Activated CD4-positive, alpha-beta T cell treated with anti-CD3 and anti-CD28 coated beads, Interleukin-2, amount 50 U/mL, for 4 hours (primary cell): Measurements from ENCODE around the gene ACO2.
"Not testable (repeated sequence)": the region's sequence is repeated elsewhere in the genome, so short reads cannot be mapped to it uniquely, and the experiment has no call there.

Experiments
- DNase-seq, 2 experiments: peaks; one replicate each; pipeline ENCODE4 v3.0.0-alpha.2; 2020

The ACO2 gene

GRCh38 chr22:41448189-41448808, 20.6 kb upstream of the ACO2 start:
- DNase-seq: peak; percentile 84 to 88

DNA sequence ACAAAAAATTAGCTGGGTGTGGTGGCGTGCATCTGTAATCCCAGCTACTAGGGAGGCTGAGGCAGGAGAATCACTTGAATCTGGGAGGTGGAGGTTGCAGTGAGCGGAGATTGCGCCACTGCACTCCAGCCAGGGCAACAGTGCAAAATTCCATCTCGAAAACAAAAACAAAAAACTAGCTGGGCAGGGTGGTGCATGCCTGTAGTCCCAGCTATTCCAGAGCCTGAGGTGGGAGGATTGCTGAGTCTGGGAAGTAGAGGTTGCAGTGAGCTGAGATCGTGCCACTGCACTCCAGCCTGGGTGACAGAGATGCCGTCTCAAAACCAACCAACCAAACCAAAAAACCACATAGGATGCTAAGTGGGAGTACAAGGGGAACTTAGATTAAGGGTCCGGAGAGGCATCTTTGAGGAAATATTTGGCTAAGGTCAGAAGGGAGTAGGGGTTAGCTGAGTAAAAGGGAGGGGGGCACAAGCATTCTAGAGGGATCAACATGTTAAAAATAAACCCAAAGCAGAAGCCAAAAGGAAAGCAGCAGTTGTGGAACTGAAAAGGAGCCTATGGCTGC, 10.7 kb upstream of the ACO2 start:
- no peak for DNase-seq

GRCh38 chr22:41459431-41459830, 9.5 kb upstream of the ACO2 start:
- DNase-seq: no peak

- DNase-seq: not testable (repeated sequence)
Measured at GRCh38 chr22:41460071-41460470, 8.8 kb upstream of the ACO2 start.

GRCh38 chr22:41461901-41462300, 7.0 kb upstream of the ACO2 start:
- DNase-seq: no peak

DNA sequence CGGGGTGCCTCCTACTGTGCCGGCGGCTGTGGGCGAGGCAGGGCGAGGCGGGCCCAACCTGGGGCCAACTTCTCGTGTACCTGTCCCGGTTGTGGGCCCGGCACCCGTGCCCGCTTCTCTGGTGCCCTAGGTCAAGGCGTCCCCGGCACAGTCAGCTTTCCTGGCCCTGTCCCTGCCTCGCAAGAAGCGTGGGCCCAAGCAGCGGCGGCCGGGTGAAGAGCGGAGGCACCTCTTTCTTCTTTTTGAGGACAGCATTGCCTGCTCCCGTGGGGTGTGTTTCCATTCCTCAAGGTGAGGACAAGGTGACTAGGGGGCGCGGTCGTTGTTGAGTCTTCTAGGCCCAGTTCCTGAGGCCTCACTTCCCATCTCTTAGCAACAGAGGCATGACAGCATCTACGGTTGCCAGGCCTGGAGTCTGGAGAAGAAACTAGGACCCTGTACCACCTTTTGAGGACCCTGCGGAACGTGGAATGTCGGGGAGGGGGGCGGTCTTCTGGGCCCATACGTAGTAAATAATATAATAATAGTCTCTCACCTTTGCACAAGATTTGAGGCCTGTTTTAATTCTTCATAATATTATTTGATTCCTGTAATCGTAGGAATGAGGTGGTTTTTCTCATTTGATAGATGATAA, 418 bp downstream of the ACO2 start:
- no peak for DNase-seq

DNA sequence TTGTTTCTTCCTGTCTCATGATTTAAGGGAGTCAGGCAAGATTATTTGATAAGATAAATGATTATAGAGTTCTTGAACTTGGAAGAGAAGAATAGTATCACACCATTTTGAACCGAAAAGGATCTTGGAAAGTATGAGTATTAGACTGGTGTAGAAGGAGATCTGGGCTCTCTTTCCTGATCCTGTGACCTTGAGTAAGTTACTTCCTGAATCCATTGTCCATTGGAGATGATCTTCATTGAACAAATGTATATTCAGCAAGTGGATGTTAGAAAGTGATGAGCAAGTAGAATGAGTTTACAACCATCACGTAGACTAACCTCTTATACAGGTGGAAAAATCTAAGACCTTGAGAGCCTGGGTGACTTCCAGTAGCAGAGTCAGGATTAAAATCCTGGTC, 2.0 kb downstream of the ACO2 start:
- DNase-seq: no peak

DNA sequence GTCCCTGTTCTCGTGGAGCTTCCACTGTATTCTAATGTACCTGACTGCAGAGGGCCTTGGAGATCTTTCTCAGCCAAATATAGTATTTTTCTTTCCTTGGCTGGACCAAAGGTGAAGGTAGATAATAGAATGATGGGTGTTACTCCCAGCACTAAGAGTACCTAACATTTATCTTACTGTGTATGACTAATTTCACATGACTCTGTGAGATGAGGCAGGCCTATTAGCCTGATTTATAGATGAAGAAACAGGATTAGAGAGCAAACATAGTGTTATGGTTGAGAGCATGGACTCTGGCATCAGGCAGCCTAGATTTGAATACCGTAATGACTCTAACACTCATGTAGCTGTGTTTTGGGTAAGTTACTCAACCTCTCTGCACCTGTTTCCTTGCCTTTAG, 2.7 kb downstream of the ACO2 start:
- no peak for DNase-seq

DNA sequence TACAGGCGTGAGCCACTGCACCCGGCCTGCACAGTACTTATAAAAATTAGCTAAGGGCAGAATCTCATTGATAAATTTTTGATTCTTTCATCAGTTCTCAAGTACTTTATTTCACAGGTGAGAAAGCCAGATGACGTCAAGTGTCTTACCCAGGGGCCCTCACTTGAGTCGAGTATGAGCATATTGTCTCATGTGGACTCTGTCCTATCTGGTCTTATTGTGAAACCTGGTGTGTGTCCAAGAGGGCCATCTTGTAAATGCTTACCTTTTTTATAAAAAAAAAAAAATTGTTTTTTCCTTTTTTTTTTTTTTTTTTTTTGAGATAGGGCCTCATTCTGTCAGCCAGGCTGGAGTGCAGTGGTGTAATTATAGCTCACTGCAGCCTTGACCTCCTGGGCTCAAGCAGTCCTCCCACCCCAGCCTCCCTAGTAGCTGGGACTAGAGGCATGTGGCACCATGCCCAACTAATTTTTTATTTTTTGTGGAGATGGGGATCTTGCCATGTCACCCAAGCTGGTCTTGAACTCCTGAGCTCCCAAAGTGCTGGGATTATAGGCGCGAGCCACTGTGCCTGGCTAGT, 6.0 kb downstream of the ACO2 start:
- no peak for DNase-seq

- no peak for DNase-seq
Measured at GRCh38 chr22:41478473-41478872, 9.6 kb downstream of the ACO2 start.

- no peak for DNase-seq
Measured at GRCh38 chr22:41478891-41479521, 10.1 kb downstream of the ACO2 start.

GRCh38 chr22:41479671-41480396, 10.9 kb downstream of the ACO2 start:
- DNase-seq: no peak

- no peak for DNase-seq
Measured at GRCh38 chr22:41480397-41480735, 11.4 kb downstream of the ACO2 start.

DNA sequence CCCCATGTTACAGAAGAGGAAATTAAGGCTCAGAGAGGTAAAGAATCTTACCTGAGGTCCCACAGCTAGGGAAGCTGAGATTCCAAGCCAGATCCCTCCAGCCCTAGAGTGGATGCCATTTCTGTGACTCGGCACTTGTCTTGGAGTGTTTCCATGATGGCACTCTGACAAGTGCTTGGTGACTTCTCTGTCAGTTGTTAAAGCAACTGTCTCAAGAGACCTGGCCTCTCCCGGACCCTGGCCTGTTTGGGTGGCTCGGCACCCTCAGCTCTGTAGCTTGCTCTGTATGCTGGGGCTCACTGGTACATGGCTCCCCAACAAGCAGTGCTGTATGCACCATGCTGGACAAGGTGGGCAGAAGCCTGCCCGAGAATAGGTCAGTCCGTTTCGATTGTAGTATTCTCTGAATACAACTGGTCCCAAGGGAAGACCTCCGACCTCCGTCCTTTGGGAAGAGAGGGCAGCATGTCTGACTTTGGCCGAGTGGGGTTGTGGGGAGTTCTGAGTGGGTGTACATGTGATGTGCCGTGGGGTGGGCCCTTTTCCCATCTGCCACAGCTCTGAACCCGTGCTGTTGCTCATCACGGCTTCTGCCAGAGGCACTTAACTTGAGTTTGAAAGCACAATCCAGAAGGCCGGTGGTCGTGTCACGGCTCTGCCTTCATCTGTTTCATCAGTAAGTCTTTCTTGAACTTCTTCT, 12.4 kb downstream of the ACO2 start:
- no peak for DNase-seq

- no peak for DNase-seq
Measured at GRCh38 chr22:41481925-41482318, 13.0 kb downstream of the ACO2 start.

- DNase-seq: no peak
Measured at GRCh38 chr22:41482319-41482935, 13.5 kb downstream of the ACO2 start.

DNA sequence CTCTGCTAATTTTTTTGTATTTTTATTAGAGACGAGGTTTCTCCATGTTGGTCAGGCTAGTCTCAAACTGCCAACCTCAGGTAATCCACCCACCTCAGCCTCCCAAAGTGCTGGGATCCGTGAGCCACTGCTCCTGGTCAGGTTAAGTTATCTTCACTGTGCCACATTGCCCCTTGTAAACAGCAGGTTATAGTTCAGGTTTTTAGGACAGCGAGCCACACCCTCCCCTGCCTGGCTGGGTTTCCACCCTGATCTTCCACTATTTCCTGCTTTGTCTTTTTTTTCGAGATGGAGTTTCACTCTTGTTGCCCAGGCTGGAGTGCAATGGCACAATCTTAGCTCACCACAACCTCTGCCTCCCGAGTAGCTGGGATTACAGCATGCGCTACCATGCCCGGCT, 16.1 kb downstream of the ACO2 start:
- no peak for DNase-seq

GRCh38 chr22:41487037-41487935, 18.4 kb downstream of the ACO2 start:
- DNase-seq: no peak

DNA sequence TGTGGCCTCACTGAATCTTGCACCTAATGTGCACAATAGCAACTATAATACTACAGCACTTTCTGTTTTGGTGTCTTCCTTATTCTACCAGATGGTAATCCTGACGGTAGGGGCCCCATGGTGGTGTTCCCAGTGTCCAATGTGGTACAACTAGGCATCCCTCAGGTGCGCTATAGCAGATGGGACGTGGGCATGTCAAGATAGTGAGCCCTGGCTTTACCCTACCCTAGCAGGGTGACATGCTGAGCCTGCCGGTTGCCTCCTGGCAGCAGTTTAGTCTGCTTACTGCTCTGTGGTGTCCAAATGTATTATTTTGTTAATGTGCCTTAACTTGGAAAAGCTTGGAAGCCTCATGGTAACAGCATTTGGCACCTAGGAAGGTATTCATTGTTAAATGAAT, 19.2 kb downstream of the ACO2 start:
- no peak for DNase-seq

DNA sequence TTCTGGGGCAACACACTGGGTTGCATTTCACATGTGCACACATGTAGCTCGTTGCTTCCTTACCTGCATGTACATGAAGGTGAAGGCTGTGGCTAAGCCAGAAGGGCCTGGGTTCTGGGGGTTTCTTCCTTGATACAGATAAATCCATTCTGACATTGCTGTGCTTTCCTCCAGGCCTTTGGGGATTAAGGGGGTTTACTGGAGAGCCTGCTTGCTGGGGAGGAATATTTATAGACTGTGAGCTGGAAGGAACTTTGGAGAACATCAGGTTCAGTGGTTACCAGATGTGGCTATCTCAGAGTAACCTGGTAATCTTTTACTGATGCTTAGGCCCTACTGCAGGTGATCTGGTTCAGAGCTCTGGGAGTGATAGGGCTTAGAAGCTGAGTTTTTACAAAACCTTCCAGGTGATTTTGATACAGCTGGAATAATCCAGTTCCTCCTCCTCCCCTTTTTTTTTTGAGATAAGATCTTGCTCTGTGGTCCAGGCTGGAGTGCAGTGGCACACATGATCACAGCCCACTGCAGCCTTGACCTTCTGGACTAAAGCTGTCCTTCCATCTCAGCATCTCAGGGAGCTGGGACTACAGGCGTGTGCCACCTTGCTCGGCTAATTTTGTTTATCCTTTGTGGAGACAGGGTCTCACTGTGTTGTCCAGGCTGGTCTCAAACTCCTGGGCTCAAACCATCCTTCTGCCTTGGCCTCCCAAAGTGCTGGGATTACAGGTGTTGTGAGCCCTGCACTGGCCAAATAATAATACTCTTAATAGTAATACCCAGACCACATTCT, 19.9 kb downstream of the ACO2 start:
- no peak for DNase-seq
